GM21390 (cell line): ENCODE data around the gene CIDEB.

ENCODE experiments used
- ATAC-seq: cut with Tn5 transposase; IDR thresholded peaks from one replicate; pipeline ENCODE4 v1.9.1; 2021; ENCODE audit not compliant: unreplicated experiment

CIDEB gene

DNA sequence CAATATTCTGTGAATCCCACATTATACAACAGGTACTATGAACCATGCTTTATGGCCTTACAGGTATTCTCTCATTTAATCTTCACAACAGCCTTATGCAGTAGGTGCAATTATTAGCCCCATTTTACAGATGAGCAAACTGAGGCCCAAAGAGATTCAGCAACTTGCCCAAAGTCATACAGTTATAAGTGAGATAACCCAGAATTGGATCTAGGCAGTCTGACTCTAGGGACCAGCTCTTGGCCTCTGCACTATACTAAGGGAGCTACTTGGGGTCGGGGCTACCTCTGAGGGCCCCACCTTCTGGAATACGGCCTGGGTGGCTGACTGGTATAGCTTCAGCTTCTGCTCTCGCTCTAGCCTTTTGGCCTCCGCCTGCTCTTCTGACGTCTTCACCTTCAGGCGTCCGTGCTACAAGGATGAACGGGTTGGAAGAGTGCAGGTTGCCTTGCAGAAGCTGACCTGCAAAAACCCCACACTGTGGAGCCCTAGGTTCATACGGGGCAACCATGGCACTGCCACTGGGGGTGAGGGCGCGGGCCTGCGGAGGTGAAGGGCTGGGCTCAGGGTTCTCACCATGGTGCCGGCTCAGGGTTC lies 37.1 kb downstream of the CIDEB start:
- ATAC-seq, result no peak

DNA sequence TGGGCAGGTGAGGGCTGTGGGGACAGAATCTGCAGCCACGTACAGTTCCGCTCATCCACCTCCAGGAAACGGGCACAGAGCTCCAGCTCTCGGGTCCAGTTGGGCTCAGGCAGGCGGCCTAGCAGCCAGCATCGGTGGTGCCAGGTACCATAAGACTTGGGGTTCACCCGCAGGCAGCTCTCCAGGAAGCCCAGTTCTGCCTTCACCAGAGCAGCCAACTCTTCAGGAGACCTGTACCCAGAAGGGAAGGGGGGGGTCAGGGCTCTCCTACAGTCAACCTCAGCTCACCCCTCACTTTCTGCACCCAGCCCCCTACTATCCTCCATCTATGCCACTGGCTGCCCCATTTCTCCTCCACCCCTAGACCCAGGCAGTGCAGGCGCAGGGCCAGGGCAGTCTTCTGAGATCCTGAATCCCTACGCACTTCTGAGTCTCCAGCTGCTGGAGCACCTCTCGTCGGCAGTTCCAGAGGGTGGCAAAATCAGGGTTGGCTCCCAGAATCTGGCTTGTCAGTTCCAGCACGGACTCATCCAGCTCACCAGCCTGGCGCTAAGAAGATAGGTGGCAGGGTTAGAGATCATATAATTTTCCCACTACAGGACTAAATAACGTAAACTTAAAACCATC lies 37.8 kb downstream of the CIDEB start:
- no peak for ATAC-seq

GRCh38 chr14:24269368-24269767 lies 38.4 kb downstream of the CIDEB start:
- no peak for ATAC-seq

DNA sequence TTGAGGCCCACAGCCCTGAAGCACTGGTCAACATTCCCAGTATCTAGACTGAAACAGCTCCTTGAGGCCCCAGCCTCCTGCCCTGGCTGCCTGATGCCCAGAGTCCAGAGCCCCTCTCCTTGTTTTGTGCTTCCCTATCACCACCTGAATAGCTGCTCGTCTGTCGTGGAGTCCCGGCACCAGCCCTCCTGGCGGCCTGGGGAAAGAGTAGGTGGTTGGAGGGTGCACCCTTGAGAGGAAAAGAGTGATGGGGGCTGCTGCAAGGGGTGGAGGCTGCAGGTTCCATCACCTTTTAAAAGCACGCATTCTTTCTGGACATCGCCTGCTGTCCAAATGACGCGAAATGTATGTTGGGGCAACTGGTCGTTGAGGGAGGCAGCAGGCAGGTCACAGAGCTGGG lies 39.6 kb downstream of the CIDEB start:
- ATAC-seq, result no peak

GRCh38 chr14:24267516-24267915 lies 40.3 kb downstream of the CIDEB start:
- no peak for ATAC-seq

- ATAC-seq, result no peak
These were observed 41.2 kb downstream of the CIDEB start for GRCh38 chr14:24266344-24267244.

GRCh38 chr14:24264298-24264697 lies 43.5 kb downstream of the CIDEB start:
- ATAC-seq, result no peak

DNA sequence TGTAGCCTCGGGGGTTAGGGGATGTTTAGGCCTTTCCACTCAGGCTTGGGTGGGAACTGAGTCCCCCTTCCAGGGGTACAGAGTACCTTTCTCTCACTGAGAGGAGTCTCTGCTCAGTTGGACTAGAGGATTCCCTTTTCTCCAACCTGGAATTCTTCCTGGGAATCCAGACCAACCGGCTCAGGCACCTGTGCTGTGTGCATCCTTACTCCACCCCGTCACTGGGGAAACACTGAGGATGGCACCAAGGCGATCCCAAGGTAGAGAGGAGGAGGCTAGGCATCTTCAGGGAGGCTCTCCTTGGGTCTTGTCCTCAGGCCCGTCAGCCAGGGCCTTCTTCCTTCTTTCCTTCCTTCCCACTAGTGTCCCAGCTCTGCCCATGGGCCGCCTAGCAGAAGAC lies 43.9 kb downstream of the CIDEB start:
- no peak for ATAC-seq

GRCh38 chr14:24262821-24263733 lies 44.7 kb downstream of the CIDEB start, which contains the start of gene TGM1:
TGM1 (minus strand) TSS chr14:24263177; CDS start chr14:24262352, 825 bp downstream.
- ATAC-seq, result no peak

- ATAC-seq, result no peak
These were observed 45.8 kb downstream of the CIDEB start for GRCh38 chr14:24261969-24262327.

DNA sequence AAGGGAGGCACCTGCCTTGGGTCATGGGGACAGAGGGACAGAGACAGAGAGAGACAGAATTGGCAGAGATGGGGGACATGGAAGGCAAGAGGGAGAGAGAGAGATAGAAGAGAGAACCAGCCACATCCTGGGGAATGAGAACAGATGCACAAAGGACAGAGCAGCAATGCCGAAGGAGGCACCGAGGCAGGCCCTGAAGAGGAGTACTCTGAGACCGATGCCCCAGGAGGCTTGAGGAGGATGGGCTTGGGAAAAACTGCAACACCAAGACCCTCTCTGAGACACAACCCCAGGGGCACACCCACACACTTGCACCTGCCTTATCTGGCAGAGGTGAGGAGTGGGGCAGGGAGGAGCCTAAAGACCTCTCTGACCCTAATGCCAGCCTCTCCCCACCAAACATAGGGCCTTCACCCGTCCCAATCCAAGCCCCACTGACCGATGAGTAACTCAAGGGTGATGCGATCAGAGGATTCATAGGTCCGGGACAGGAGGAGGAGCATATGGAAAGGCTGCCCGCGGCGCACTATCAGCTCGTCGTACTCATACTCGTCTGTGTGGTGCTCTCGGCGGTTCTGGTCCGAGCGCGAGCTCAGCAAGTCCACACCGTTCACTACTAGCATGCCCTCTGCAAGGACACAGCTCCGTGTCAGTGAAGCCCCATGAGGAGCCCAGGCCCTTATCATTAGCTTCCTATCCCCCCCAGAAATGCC lies 46.4 kb downstream of the CIDEB start:
- no peak for ATAC-seq

GRCh38 chr14:24260780-24261157 lies 47.0 kb downstream of the CIDEB start:
- no peak for ATAC-seq

GRCh38 chr14:24260026-24260779 lies 47.6 kb downstream of the CIDEB start:
- ATAC-seq, result no peak

DNA sequence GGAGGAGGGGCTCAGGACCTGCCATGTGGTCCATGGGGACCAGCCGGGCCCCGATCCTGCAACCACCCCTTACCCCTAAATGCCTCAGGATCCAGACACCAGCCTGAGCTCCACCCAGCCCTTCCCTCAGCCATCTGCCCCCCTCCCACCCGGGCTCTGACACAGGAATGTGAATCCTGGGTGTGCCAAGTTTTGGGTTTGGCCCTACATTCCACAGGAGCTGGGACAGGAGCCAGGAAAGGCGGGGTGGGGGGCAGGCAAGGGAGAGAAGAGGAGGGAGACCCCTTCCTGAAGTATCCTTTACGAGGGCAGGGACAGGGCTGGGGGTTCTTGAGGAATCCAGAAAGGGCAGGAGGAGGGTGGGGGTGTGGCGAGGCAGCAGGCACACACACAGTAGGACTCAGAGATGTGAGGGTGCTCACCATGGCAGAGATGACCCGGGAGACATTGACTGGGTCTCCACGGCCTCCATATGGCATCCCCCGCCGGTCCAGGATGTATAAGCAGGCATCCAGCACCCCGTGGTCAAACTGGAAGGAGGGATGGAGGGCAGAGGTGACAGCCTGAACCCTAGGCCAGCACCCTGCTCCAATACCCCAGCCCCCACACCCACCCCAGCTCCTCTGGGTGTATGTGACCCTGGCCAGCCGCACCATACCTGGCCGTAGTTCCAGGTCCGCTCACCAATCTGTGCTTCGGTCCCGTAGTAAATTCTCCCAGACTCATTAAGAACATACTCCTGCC lies 48.3 kb downstream of the CIDEB start:
- no peak for ATAC-seq

- no peak for ATAC-seq
These were observed 49.1 kb downstream of the CIDEB start for GRCh38 chr14:24258548-24259265.

- ATAC-seq, result no peak
These were observed 49.7 kb downstream of the CIDEB start for GRCh38 chr14:24258119-24258518.

DNA sequence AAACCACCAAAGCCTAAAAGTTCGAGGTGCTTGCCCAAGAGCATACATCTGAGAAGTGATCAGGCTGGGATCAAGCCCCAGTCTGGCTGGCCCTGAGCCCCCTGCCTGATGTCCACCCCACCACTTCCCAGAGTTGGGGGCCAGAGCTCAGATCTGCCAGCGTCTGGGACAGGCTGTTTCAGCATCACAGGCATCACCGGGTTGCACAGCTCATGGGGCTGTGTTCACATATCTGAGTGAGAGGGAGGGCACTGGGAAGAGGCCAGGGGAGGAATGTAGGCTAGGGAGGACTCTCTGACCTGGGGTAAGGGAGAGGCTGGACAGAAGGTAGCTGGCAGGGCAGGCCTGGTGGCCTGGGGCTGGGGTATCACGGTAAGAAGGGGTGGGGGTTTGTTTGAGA lies 50.8 kb downstream of the CIDEB start:
- ATAC-seq, result no peak

DNA sequence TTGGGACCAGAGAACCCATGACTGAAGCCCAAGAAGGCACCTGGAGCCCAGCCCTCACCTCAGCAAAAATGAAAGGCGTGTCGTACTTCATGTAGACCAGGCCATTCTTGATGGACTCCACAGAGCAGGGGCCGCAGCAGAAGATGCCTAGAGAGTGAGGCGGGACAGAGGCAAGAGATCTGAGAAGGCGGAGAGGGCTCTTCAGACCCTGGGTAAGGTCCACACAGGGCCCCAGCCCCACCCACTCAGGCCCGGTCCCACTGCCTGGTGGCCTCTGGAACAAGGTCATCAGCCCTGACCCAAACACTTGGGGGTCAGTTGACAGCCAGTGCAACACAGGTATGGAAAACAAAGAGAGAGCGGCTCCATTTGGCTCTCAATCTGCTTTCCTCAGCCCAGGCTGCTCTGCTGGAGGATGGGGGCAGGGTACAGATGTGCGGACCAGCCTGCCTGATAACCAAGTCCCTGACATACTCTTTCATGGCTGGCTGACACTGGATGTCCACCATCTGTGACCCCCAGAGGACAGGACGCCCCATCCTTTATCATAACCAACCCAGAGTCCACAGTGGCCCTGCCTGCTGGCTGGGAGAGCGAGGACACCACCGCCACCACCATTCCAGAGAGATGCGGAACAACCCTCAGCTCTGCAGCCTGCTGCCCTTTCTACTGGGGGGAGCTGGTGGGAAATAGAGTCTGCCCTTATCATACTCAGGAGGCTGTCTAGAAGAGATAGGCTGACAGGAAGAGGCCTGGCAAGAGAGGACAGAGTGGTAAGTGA lies 51.7 kb downstream of the CIDEB start:
- no peak for ATAC-seq
